Measurements from ENCODE around the gene KAZN. TPM values are rescaled to one million over a fixed set of nuclear protein-coding genes. Genes with fewer than 3 reads are reported as not detected.

The KAZN gene
- polyA plus RNA-seq, 4 donors, result 14.1 to 44.8 (median 34.2) TPM

DNA sequence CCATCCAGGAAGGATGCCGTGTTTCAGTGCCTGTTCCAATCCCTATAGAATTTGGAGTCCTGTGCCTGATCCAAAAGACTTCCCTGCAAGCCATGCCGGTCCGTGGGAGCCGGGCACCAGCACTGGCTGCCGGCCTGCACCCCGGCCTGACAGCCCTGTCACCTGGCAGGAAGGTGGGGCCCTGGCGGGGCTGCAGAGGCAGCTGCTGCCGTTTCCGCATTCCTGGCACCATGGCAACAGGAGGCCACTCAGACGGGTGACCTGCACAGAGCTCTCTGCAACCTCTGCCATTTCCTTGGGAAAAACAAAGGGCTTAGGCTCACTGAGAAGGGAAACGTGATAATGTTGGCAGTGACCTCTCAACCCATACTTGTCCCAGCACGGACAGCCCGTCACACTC lies 491.9 kb downstream of the KAZN start:
- peak in 3 of 4 donors; percentile 65 to 71 (median 66) for DNase-seq (ENCODE audit: low read depth in 4 of 4, low spot score in 3 of 4)

DNA sequence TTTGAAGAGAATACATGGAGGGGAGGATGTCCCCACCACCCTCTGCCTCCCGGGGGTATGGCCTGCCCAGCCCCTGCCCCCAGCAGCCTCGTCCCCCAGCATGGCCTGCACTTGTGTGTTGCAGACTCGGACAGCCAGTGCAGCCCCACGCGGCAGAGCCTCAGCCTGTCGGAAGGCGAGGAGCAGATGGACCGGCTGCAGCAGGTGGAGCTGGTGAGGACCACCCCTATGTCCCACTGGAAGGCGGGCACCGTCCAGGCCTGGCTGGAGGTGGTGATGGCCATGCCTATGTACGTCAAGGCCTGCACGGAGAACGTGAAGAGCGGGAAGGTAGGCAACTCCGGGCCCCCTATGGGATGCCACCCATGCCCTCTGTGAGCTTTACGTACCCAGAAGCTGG lies 495.6 kb downstream of the KAZN start:
- no peak for DNase-seq (ENCODE audit: low read depth in 4 of 4, low spot score in 3 of 4)

DNA sequence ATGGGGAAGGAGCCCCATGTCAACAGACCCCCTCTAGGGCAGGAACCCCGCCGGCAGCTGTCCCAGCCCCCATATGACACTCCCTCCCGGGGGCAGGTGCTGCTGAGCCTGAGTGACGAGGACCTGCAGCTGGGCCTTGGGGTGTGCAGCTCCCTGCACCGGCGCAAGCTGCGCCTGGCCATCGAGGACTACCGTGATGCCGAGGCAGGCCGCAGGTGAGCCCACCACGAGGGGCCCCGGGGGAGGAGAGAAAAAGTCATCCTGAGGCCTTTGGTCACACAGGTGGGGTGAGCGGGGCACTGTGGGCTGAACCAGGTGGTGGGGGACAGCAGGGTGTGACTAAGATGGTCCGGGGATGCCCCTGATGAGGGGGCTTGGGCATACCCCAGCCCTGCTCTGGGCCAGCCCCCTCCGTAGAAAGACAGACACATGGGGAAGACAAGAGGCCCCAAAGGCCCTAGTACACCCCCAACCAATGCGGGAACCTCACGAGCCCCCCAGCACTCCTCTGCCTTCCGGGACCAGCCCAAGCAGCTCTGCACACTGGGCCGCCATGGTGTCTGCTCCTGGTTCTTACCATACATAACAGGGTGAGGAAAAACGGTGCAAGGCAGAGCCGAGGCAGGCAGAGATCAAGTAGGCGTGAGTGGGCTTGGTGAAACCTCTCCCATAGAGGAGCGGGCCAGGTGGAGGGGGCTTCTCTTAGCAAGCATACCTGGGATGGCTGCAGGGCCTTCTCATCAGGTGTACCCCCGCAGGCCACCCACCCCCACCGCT lies 496.4 kb downstream of the KAZN start:
- DNase-seq (ENCODE audit: low read depth in 4 of 4, low spot score in 3 of 4), result no peak

DNA sequence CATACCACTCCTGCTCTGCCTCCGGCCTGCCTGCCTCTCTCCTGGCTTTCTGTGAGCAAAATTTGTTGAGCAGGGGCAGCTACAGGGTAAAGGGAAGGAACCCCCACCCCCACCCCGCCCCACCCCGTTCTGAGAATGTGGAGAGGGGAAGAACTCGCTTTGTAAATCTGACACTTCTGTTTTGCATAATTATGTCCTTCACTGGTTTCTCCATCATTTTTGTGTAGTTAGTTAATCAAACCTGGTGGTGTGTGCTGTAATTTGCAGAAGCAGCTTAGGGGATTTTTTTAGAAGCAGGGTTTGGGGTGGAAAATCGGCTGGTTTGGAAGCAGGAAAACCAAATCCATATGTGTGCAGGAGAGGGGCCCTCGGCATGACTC lies 497.0 kb downstream of the KAZN start:
- DNase-seq (ENCODE audit: low read depth in 4 of 4, low spot score in 3 of 4), result no peak

DNA sequence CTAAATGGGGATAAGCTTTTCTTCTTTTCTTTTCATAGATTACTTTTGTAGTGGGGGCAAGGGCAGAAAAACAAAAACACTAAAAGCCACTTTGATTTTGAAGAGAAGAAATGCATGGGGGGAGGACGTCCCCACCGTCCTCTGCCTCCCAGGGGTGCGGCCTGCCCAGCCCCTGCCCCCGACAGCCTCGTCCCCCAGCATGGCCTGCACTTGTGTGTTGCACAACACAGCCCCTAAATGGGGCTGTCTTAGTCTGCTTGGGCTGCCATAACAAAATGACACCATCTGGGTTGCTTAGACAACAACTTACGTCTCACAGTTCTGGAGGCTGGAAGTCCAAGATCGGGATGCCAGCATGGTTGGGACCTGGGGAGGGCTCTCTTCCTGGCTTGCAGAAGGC lies 497.8 kb downstream of the KAZN start:
- DNase-seq (ENCODE audit: low read depth in 4 of 4, low spot score in 3 of 4), result no peak

DNA sequence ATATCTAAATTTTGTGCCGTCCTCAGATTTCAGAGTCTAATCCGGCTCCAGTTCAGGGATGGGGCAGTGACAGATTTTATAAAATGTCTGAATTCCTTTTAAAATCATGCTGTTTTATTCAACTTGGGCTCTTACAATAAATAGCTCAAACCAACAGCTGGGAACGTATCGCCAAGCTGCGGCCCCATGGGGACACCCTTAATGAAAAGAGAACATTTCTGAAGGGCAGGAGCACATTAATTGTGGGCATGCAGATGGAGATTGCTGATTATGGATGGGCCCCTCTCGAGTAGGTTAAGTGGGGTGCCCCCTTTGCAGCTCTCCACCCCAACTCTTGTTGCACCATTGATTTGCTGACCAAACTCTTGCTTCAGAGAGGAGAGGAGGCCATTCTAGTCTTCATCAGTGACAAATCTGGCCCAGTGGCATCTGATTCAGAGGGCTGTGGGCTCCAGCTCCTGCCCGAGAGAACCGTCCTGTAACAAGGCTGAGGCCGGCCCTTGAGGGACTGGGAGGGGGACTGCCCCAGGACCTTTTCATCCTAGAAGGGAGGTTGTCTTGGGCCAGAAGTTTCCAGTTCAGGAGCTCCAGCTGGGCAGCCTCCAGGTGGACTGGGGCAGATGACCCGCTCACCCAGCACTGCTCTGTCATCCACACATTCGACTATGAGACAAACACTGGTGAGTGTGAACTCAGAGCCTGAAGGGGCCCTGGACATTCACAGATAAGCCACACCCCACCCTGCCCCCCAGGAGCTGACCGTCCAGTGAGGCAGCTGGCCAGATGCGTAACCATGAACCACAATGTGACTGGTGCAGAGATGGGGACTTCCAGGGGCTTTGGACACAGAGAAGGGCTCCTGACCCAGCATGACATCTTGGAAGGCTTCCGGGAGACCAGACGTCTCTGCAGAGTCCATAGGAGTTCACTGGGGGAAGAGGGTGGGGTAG lies 500.0 kb downstream of the KAZN start:
- no peak for DNase-seq (ENCODE audit: low read depth in 4 of 4, low spot score in 3 of 4)

DNA sequence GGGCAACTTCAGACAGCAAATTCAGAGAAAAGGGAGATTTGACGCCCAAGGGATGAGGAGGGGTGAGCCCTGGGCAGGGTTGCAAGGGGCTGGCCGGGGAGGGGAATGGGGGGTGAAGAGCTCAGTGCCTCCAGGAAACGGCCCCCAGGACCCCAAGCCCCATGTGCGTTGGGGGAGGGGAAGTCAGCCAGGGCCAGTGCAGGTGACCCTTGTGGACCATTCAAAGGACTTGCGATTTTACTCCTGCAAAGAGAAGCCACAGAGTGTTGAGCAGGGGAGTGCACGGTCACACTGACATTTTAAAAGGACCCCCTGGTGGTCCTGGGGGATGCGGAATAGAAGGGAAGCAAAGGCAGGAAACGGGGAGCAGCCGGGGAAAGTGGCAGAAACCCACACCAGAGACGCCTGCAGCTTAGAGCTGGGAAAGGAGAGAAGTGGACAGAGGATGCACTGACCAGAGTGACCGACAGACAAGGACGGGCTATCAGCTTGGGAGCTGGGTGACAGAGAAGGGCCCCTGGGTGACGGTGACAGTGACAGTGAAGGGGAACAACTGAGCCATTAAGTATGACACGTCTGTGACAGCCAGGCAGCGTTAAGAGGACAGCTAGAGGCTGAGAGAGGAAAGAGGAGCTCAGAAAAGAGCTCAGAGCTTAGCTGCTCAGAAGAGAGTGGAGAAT lies 501.1 kb downstream of the KAZN start:
- no peak for DNase-seq (ENCODE audit: low read depth in 4 of 4, low spot score in 3 of 4)

DNA sequence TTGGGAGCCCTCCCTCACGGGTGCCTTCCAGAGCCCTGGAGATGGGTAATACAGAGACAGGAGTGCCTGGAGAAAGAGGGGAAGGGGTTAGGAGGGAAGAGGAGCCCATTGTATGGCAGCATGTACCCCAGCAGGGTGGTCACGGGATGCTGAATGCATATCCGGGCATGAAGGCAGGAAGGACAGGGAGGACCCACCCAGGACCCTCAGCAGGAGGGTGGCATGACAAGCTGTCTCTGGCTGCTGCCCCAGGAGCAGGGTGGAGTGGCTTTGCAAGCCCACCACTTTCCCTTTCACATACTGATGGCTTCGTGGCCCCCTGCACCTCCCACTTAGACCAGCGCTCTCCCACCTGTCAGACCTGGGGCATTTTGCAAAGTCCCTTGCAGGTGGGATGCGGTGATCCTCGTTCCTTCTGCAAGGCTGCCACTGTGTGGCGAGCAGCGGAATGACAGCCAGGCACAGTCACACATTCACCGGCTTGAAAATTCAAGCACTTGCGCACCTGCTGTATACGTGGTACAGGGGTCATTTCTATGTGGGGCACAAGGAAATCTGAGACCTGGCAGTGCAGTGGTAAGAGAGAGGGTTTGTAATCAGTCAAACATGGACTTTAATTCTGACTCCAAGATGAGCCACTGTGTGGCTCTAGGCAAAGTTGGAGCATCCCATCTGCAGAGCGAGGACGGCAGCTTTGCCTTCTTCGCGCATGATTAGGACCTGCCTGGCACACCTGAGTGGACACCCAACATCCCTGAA lies 501.8 kb downstream of the KAZN start:
- DNase-seq (ENCODE audit: low read depth in 4 of 4, low spot score in 3 of 4), result no peak

DNA sequence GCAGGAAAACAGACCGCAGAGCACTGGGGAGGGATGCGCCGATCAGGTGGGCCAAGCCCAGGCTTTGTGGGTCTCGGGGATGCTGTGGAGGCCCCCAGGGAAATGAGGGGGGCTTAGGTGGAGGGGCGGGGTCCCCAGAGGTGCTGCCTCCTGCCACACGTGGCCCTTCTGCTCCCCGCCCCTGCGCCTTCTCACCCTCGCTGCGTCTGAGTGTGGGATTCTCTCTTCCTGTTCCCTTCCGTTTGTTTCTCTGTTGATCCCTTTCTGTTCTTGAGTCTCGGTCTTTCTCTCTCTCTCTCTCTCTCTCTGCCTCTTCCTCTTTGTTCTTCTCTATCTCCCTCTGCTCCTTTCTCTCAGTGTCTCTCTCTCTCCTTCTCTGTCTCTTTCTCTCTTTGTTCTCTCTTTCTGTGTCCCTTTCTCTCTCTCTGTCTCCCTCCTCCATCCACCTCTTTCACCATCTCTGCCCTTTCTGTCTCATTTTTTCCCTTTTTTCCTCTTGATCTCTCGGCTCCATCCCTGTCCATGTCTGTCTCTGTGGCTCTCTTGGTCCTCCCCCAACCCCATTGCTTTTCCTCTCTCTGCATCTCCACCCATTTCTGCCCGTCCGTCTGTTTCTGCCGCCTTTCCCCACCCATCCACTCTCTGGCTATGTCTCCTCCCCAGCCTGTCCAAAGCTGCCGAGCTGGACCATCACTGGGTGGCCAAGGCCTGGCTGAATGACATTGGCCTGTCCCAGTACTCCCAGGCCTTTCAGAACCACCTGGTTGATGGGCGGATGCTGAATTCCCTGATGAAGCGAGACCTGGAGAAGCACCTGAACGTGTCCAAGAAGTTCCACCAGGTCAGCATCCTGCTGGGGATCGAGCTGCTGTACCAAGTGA lies 502.6 kb downstream of the KAZN start:
- DNase-seq (ENCODE audit: low read depth in 4 of 4, low spot score in 3 of 4), result no peak

DNA sequence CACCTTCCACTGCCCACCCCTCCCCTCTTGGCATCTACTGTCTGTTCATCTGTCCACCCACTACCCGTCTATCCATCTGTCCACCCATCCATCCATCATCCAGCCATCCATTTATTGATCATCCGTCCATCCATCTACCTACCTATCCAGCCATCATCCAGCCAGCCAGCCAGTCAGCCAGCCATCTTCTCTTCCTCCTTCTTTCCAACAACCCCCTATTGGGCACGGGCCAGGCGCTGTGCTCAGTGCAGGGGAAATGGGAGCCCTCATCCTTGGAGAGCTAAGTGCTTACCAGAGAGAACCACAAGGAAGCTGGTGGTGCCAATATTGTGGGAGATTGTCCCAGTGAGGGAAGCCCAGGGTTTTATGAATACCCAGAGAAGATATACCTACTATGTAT lies 503.3 kb downstream of the KAZN start:
- DNase-seq (ENCODE audit: low read depth in 4 of 4, low spot score in 3 of 4), result no peak

DNA sequence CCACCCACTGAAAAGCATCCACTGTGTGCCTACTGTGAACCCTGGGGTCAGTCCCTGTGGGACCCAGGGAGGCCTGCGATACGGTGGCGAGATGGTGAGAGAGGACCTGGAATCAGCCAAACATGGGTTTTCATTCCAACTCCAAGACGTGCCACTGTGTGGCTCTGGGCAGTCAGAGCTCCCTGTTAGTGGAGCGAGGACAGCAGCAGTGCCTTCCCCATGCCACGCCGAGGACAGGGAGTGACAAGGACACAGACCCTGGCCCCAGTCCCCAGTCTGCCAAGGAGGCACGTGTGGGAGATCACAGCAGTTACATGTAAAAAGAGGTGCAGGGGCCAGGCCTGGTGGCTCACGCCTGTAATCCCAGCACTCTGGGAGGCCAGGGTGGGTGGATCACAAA lies 504.2 kb downstream of the KAZN start:
- DNase-seq (ENCODE audit: low read depth in 4 of 4, low spot score in 3 of 4), result no peak

DNA sequence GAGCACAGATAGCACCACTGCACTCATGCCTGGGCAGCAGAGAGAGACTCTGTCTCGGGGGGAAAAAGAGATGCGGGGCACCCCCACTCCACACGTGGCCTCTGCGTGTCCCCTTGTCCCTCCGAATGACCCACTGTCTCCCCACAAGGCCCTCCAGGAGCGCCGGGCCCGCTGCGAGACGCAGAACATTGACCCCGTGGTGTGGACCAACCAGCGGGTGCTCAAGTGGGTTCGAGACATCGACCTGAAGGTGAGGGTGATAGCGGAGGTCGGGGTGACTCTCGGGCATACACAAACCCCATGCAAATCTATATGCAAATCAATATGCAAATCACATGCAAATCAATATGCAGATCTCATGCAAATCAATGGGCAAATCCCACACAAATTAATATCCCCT lies 504.7 kb downstream of the KAZN start:
- DNase-seq (ENCODE audit: low read depth in 4 of 4, low spot score in 3 of 4), result no peak

DNA sequence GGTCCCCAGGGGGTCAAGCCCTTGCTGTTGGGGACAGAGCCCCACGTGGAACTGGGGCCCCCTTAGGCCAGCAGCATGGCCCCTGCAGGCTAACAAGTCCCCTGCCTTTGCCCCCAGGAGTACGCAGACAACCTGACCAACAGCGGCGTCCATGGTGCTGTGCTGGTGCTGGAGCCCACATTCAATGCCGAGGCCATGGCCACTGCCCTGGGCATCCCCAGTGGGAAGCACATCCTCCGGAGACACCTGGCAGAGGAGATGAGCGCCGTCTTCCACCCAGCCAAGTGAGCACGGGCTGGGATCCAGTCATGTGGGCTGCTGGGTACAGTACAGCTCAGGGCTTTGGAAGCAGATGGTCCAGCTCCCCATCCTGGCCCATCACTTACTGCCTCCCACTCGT lies 505.4 kb downstream of the KAZN start:
- no peak for DNase-seq (ENCODE audit: low read depth in 4 of 4, low spot score in 3 of 4)

DNA sequence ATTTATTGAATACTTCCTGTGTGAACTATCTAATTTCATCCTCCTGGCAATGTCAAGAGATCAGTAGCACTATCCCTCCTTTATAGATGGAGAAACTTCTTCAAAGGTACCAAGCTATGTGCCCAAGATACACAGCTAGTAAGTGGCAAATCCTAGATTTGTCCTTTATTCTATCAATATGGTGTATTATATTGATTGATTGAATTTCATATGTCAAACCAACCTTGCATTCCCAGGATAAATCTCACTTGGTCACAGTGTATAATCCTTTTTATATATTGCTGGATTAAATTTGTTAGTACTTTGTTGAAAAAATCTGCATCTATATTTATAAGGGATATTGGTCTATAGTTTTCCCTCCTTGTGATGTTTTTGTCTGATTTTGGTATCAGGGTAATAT lies 506.3 kb downstream of the KAZN start:
- no peak for DNase-seq (ENCODE audit: low read depth in 4 of 4, low spot score in 3 of 4)

DNA sequence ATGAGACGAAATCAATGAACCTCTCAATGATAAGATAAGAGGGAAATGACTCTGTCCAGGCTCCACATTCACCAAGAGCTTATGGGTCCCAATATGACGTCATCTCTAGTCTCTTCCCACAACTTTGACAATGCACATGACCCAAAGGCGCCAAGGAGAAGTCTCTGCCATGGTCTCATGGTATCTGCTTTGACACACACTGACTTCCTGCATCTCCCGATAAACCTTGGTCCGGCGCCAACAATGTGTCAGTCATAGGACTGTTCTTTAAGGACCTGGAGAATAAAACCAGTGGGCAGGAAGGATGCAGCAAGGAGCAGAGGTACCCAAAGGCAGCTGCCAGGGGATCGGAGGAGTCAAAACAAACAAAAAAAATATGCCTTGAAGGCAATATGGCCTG lies 508.1 kb downstream of the KAZN start:
- no peak for DNase-seq (ENCODE audit: low read depth in 4 of 4, low spot score in 3 of 4)

DNA sequence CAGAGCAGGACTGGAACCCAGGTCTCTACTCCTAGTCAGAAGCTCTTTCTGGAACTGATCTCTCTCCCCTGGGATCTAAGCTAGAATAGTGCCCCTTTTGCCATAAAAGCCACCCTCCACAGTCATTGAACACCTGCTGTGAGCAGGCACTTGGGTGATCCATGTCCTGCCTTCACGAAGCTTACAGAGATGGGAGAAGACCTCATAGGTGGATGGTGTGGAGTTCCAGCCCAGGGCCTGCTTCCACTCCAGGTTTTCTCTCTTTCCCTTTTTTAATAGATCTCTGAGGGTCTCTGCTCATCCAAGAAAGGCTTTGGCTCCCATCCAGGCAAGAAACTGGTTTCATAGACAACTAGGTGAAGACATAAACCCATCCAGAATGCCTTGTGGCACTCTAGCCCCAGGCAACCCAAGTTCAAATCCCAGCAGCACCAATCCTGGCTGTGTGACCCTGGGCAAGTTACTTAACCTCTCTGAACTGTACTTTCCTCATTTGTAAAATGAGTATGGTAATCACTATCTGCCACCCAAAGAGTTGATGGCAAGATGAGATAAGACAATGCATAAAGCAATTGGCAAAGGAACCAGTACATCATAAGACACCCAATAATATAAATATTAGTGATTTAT lies 508.7 kb downstream of the KAZN start:
- DNase-seq (ENCODE audit: low read depth in 4 of 4, low spot score in 3 of 4), result no peak

DNA sequence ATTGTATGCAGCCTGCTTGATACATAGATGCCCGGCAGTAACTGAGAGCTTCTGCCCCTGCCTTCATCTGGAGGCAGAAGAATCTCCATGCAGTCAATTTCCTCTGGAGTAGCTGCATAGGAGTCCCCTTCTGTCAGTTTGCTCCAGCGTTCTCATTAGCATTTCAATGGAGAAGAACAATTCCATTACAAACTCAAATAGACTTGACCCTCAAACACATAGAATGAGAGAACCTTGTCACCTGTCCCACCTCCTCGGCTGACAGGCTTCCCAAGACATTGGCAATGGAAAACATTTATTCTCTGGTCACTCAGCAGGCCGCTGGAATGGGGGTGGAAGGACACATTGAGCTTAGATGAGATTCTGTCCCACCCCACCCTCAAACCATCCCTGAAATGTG lies 509.4 kb downstream of the KAZN start:
- no peak for DNase-seq (ENCODE audit: low read depth in 4 of 4, low spot score in 3 of 4)

DNA sequence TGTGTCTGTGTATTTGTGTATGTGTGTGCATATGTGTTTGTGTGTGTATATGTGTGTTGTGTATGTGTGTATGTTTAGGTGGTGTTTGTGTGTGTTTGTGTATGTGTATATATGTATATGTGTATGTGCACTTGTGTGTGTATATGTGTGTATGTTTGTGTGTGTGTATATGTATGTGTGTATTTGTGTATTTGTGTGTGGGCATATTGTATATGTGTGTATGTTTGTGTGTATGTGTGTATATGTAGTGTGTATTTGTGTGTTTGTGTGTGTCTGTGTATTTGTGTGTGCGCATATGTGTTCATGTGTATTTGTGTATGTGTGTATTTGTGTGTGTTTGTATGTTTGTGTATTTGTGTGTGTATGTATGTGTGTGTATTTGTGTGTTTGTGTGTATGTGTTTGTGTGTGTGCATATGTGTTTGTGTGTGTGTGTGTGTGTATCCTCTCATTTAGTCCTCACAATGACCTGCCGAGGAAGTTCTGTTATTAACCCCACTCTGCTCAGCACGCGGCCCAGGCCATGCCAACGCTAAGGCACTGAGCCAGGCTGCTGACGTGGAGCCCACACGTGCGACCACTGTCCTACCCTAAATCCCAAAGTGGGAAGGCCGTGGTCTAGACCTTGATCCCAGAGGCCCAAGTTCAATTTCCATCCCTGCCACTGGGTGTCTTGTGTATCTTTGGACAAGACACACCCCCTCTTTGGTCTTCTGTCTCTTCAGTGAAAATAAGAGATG lies 511.8 kb downstream of the KAZN start:
- DNase-seq (ENCODE audit: low read depth in 4 of 4, low spot score in 3 of 4), result no peak

DNA sequence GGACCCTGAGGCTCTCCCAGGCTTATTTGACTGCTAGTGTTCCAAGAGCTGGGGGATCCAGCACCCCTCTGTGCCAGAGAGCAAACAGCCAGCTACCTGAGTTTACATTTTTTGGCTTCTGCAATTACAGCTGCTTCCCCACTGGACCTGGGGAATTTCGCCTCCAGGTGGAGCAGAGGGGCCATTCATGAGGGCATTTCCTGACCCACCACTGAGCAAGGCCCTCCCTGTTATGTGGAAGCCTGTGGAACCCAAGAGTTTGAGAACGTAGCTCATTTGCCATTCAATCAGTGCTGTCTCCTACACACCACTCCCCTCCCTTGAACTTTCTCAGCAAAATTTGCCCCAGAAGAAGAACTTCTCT lies 512.4 kb downstream of the KAZN start:
- no peak for DNase-seq (ENCODE audit: low read depth in 4 of 4, low spot score in 3 of 4)
